Measurements from ENCODE around the gene TBC1D2. TPM values are rescaled to one million over a fixed set of nuclear protein-coding genes. Genes with fewer than 3 reads are reported as not detected.
A peak's percentile ranks its signal among the peaks of the same experiment; 100 is the strongest.

TBC1D2 gene
- total and polyA plus RNA-seq, 2 of the 13 experiments (the other 11 are each of a cell fraction or from before 2014, with no cell fraction given), result 2.0 to 2.8 TPM

DNA sequence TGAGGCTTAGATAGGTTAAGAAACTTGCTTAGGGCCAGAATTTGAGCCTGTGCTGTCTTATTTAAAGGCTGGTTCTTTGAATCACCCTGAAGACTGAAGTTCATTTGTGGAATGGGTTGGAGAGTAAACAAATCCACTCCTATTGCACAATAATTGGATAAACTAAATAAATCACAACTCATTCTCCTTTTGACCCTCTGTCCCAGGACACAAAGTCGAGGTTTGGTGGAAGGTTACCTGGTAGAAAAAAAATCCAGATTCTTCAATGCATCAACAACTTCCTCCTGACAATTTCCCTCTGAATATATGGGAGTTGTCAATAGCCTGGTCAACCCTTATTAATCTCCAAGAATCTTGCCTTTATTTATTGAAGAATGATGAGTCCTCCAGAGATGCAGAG, 28.9 kb downstream of the TBC1D2 start (continued):
- TF ChIP-seq, protein P1, sequence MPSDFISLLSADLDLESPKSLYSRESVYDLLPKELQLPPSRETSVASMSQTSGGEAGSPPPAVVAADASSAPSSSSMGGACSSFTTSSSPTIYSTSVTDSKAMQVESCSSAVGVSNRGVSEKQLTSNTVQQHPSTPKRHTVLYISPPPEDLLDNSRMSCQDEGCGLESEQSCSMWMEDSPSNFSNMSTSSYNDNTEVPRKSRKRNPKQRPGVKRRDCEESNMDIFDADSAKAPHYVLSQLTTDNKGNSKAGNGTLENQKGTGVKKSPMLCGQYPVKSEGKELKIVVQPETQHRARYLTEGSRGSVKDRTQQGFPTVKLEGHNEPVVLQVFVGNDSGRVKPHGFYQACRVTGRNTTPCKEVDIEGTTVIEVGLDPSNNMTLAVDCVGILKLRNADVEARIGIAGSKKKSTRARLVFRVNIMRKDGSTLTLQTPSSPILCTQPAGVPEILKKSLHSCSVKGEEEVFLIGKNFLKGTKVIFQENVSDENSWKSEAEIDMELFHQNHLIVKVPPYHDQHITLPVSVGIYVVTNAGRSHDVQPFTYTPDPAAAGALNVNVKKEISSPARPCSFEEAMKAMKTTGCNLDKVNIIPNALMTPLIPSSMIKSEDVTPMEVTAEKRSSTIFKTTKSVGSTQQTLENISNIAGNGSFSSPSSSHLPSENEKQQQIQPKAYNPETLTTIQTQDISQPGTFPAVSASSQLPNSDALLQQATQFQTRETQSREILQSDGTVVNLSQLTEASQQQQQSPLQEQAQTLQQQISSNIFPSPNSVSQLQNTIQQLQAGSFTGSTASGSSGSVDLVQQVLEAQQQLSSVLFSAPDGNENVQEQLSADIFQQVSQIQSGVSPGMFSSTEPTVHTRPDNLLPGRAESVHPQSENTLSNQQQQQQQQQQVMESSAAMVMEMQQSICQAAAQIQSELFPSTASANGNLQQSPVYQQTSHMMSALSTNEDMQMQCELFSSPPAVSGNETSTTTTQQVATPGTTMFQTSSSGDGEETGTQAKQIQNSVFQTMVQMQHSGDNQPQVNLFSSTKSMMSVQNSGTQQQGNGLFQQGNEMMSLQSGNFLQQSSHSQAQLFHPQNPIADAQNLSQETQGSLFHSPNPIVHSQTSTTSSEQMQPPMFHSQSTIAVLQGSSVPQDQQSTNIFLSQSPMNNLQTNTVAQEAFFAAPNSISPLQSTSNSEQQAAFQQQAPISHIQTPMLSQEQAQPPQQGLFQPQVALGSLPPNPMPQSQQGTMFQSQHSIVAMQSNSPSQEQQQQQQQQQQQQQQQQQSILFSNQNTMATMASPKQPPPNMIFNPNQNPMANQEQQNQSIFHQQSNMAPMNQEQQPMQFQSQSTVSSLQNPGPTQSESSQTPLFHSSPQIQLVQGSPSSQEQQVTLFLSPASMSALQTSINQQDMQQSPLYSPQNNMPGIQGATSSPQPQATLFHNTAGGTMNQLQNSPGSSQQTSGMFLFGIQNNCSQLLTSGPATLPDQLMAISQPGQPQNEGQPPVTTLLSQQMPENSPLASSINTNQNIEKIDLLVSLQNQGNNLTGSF (CRISPR knock-in tag; IDR thresholded peaks at IDR 0.05), result no peak
- TF ChIP-seq ZNF367 (CRISPR knock-in tag; IDR thresholded peaks at IDR 0.05; ENCODE audit: borderline replicate concordance) (no peak), DNMT3B (CRISPR knock-in tag; conservative IDR thresholded peaks at IDR 0.05) (no peak), SETDB1 (CRISPR knock-in tag; IDR thresholded peaks at IDR 0.05; ENCODE audit: borderline replicate concordance) (no peak), PHF21A (CRISPR knock-in tag; IDR thresholded peaks at IDR 0.05) (peak; percentile 91), ZFYVE20 (CRISPR knock-in tag; IDR thresholded peaks at IDR 0.05; ENCODE audit: borderline replicate concordance, low read depth) (no peak), ELF3 (CRISPR knock-in tag; IDR thresholded peaks at IDR 0.05) (peak; percentile 49; the same call in 1 of the 2 replicates), ZKSCAN1 (IDR thresholded peaks at IDR 0.05; ENCODE audit: low read length) (no peak), ZNF34 (CRISPR knock-in tag; IDR thresholded peaks at IDR 0.05; ENCODE audit: borderline replicate concordance) (no peak), ZNF496 (CRISPR knock-in tag; IDR thresholded peaks at IDR 0.05; ENCODE audit: insufficient replicate concordance) (no peak), ZNF331 (CRISPR knock-in tag; IDR thresholded peaks at IDR 0.05) (peak; percentile 30; the same call in 1 of the 2 replicates), BHLHE40 (IDR thresholded peaks at IDR 0.05; ENCODE audit: low read length) (no peak), ZNF761 (CRISPR knock-in tag; conservative IDR thresholded peaks at IDR 0.05) (no peak), ESRRA (CRISPR knock-in tag; IDR thresholded peaks at IDR 0.05; ENCODE audit: low read depth) (peak; percentile 57; the same call in 1 of the 2 replicates), BCL6 (CRISPR knock-in tag; IDR thresholded peaks at IDR 0.05) (peak; percentile 68), CREM (IDR thresholded peaks at IDR 0.05) (peak; percentile 65; the same call in 1 of the 2 replicates), CREM (CRISPR knock-in tag; IDR thresholded peaks at IDR 0.05) (no peak), ZNF776 (CRISPR knock-in tag; IDR thresholded peaks at IDR 0.05) (no peak), NR1H2 (CRISPR knock-in tag; IDR thresholded peaks at IDR 0.05; ENCODE audit: borderline replicate concordance, low read depth) (no peak), ZFP62 (CRISPR knock-in tag; IDR thresholded peaks at IDR 0.05) (no peak)
- TF ChIP-seq, protein P2, sequence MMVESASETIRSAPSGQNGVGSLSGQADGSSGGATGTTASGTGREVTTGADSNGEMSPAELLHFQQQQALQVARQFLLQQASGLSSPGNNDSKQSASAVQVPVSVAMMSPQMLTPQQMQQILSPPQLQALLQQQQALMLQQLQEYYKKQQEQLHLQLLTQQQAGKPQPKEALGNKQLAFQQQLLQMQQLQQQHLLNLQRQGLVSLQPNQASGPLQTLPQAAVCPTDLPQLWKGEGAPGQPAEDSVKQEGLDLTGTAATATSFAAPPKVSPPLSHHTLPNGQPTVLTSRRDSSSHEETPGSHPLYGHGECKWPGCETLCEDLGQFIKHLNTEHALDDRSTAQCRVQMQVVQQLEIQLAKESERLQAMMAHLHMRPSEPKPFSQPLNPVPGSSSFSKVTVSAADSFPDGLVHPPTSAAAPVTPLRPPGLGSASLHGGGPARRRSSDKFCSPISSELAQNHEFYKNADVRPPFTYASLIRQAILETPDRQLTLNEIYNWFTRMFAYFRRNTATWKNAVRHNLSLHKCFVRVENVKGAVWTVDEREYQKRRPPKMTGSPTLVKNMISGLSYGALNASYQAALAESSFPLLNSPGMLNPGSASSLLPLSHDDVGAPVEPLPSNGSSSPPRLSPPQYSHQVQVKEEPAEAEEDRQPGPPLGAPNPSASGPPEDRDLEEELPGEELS (CRISPR knock-in tag; IDR thresholded peaks at IDR 0.05), result peak; percentile 89
- TF ChIP-seq, protein P3, sequence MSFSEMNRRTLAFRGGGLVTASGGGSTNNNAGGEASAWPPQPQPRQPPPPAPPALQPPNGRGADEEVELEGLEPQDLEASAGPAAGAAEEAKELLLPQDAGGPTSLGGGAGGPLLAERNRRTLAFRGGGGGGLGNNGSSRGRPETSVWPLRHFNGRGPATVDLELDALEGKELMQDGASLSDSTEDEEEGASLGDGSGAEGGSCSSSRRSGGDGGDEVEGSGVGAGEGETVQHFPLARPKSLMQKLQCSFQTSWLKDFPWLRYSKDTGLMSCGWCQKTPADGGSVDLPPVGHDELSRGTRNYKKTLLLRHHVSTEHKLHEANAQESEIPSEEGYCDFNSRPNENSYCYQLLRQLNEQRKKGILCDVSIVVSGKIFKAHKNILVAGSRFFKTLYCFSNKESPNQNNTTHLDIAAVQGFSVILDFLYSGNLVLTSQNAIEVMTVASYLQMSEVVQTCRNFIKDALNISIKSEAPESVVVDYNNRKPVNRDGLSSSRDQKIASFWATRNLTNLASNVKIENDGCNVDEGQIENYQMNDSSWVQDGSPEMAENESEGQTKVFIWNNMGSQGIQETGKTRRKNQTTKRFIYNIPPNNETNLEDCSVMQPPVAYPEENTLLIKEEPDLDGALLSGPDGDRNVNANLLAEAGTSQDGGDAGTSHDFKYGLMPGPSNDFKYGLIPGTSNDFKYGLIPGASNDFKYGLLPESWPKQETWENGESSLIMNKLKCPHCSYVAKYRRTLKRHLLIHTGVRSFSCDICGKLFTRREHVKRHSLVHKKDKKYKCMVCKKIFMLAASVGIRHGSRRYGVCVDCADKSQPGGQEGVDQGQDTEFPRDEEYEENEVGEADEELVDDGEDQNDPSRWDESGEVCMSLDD (CRISPR knock-in tag; IDR thresholded peaks at IDR 0.05; ENCODE audit: borderline replicate concordance), result no peak

All from HepG2 (cell line).